Upper lobe of left lung (tissue), 6 donors: Measurements from ENCODE around the gene ZC2HC1C. TPM values are rescaled to one million over a fixed set of nuclear protein-coding genes. Genes with fewer than 3 reads are reported as not detected.

Experiments used
- ATAC-seq, 2 donors: fragments of 200-7000 bp; cut with Tn5 transposase; one replicate each; pipeline ENCODE4 v1.9.1; 2022; ENCODE audit warnings: mild to moderate bottlenecking in 2 of 2, moderate library complexity in 2 of 2; ENCODE audit not compliant: low FRiP score in 2 of 2
- DNase-seq, 2 donors: peaks; one replicate each; pipeline ENCODE4 v3.0.0-alpha.2; 2019 to 2020
- H3K27ac ChIP-seq, 4 donors: fragments of 200-600 bp; sonication (generic); one replicate each; pipeline ENCODE4 v1.5.1; 2016 to 2019
- H3K27me3 ChIP-seq, 4 donors: fragments of 200-600 bp; sonication (generic); one replicate each; pipeline ENCODE4 v1.5.1; 2017 to 2019
- H3K36me3 ChIP-seq, 4 donors: fragments of 200-600 bp; sonication (generic); one replicate each; pipeline ENCODE4 v1.5.1; 2016 to 2019
- H3K4me1 ChIP-seq, 4 donors: fragments of 200-600 bp; sonication (generic); one replicate each; pipeline ENCODE4 v1.5.1; 2018 to 2019
- H3K4me3 ChIP-seq, 4 donors: fragments of 200-600 bp; sonication (generic); one replicate each; pipeline ENCODE4 v1.5.1; 2017 to 2019; ENCODE audit warnings: mild to moderate bottlenecking in 2 of 4, moderate library complexity in 1 of 4
- H3K9me3 ChIP-seq, 4 donors: fragments of 200-600 bp; sonication (generic); one replicate each; pipeline ENCODE4 v1.5.1; 2018 to 2019
- EP300 ChIP-seq, 4 donors: sonication (generic); formaldehyde crosslinking; IDR thresholded peaks; one replicate each; pipeline ENCODE4 v1.5.1; 2017; ENCODE audit warnings: antibody characterized with exemption in 4 of 4, control low read depth in 2 of 4
- POLR2A ChIP-seq, 4 donors: fragments of 450-650 bp; IDR thresholded peaks; one replicate each; pipeline ENCODE4 v1.5.1; 2016 to 2017; ENCODE audit warnings: antibody characterized with exemption in 4 of 4, mild to moderate bottlenecking in 2 of 4
- POLR2AphosphoS5 ChIP-seq, 2 donors: sonication (generic); formaldehyde crosslinking; IDR thresholded peaks; one replicate each; pipeline ENCODE4 v1.5.1; 2017; ENCODE audit warnings: antibody characterized with exemption in 2 of 2
- WGBS, 2 donors: methylation state at CpG; one replicate each; pipeline ENCODE4 v1.1.5; 2017 to 2018; 5-methylcytosine and 5-hydroxymethylcytosine counted together
- total RNA-seq, 6 donors: library from RNA; depleted of rRNA in 4 of 6; stranded (reverse); fragments of >200 nt in 4 of 6; gene quantifications; one replicate each; pipeline versions ENCODE4 v1.1.0 to v1.2.1, GENCODE V29; 2016 to 2021
- TF ChIP-seq, protein P1 (sequence below), 6 experiments: fragments of 450-650 bp in 4 of 6; fragments of 200-600 bp in 2 of 6; sonication (generic) in 2 of 6; IDR thresholded peaks; one replicate each; pipeline ENCODE4 v1.5.1; 2016 to 2019; ENCODE audit warnings: antibody characterized with exemption in 6 of 6
- donor health status: DM: no; HTN: no; CAD: no; lungs with moderate emphysema.
- donor health status: DM: no; HTN: yes; CAD: no; lungs with severe emphysema.

ZC2HC1C gene, protein sequence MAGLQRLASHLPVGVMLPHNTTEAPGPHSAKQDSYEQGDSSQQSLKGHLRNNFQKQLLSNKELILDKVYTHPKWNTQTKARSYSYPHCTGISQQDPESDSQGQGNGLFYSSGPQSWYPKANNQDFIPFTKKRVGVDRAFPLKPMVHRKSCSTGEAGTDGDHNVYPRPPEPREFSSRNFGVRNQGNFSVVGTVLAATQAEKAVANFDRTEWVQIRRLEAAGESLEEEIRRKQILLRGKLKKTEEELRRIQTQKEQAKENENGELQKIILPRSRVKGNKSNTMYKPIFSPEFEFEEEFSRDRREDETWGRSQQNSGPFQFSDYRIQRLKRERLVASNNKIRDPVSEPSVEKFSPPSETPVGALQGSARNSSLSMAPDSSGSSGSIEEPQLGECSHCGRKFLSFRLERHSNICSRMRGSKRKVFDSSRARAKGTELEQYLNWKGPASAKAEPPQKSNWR
- total RNA-seq = 10 to 100 TPM in 3 of 6 donors, 1 to 10 TPM in 3; 3.2 to 21.0 (median 9.7) TPM

DNA sequence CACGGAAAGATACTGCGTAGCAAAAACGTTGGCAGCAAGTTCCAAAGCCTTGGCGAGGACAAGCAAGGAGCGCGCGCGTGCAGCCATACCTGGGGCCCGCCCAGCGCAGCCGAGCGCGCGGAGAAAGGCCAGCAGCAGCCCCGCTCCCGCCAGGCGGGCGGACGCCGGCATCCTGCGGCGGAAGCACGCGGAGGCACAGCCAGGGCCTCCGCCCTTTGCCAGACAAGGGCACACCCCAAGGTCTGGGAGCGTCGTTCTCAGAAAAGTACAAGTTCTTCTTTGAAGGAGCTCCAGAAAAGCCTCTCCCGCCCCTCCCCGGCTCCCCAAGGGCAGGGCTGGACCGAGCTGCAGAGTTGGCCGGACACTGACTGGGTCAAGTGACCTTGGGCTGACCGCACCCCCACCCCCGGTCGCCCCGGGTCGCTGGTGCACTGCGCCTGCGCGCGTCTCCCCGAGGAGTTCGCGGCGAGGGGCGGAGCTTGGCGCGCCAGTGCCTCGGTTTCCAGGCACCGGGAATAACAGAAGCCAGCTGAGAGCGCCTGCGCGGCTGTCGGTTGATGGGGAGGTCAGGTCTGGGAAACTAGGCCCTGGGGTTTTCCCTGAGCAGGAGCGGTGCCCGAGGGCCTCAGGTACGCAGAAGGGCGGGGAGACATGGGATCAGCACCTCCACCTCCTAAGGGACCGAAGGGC is at the start of gene ZC2HC1C:
Gene ZC2HC1C (plus strand): TSS at position 521 of the 690 bp plus-strand sequence. CDS start 933 bp downstream, outside the sequence.
- H3K9me3 ChIP-seq = no peaks in the 10 kb centered on the region
- ATAC-seq (peak; percentile 96), DNase-seq (peak; percentile 96 to 99)
- peak within 1 kb of the TSS; percentile 35 to 58 (median 50) for H3K4me3 ChIP-seq
- peak within 1 kb of the TSS; percentile 83 to 90 (median 90) for H3K27ac ChIP-seq
- peak in 2 of 4 donors; percentile 79 to 88 for TF ChIP-seq EP300 (IDR thresholded peaks at IDR 0.05)
- TF ChIP-seq POLR2AphosphoS5 (IDR thresholded peaks at IDR 0.05) = peak; percentile 64 to 78
- peak in 3 of 4 donors; percentile 48 to 77 (median 71) for TF ChIP-seq POLR2A (IDR thresholded peaks at IDR 0.05)
- TF ChIP-seq, protein P1, sequence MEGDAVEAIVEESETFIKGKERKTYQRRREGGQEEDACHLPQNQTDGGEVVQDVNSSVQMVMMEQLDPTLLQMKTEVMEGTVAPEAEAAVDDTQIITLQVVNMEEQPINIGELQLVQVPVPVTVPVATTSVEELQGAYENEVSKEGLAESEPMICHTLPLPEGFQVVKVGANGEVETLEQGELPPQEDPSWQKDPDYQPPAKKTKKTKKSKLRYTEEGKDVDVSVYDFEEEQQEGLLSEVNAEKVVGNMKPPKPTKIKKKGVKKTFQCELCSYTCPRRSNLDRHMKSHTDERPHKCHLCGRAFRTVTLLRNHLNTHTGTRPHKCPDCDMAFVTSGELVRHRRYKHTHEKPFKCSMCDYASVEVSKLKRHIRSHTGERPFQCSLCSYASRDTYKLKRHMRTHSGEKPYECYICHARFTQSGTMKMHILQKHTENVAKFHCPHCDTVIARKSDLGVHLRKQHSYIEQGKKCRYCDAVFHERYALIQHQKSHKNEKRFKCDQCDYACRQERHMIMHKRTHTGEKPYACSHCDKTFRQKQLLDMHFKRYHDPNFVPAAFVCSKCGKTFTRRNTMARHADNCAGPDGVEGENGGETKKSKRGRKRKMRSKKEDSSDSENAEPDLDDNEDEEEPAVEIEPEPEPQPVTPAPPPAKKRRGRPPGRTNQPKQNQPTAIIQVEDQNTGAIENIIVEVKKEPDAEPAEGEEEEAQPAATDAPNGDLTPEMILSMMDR (IDR thresholded peaks at IDR 0.05) = peak in 2 of 6 experiments; percentile 14 to 24
- H3K36me3 ChIP-seq = no peaks in the 10 kb centered on the region
- H3K27me3 ChIP-seq = no peaks in the 10 kb centered on the region
- peaks cover 20 to 37% (median 23%) of the 10 kb centered on the region in 4 donors for H3K4me1 ChIP-seq
- 1 to 6% methylated on average over 27 to 47 of the region's 58 CpGs for WGBS, 2 donors

DNA sequence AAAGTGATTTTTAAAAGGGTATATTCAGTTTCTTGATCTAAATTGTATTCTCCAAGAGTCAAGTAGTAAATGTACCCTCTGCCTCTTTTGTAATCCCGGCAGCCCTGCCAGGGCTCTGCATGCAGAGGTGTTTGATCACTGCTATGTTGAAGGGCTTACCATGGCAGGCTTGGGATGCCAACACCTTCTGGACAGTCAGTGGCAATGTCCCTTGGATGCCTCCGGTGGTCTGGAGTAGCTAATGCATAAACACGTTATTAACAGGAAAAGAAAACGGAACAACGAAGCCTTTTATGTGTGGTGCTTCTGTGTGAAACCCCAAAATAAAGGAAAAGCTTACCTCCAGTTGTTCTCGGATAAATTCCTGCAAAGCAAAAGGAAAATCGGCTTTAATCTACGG is 46.8 kb upstream of the ZC2HC1C start:
- H3K4me3 ChIP-seq = no peak overlapping the region
- peaks cover 0 to 17% (median 10%) of the 10 kb centered on the region in 4 donors for H3K4me1 ChIP-seq
- 72 to 77% methylated on average over 8 of the region's 8 CpGs for WGBS, 2 donors
- no peaks in the 10 kb centered on the region for H3K27me3 ChIP-seq
- peaks cover 23 to 79% (median 34%) of the 10 kb centered on the region in 4 donors for H3K36me3 ChIP-seq
- DNase-seq (peak in 1 of 2 donors; percentile 21), ATAC-seq (no peak)
- no peaks in the 10 kb centered on the region for H3K9me3 ChIP-seq
- H3K27ac ChIP-seq = no peak overlapping the region
- TF ChIP-seq EP300 (IDR thresholded peaks at IDR 0.05) (no peak), POLR2AphosphoS5 (IDR thresholded peaks at IDR 0.05) (no peak)
- TF ChIP-seq, protein P1 (IDR thresholded peaks at IDR 0.05) = peak in 2 of 6 experiments; percentile 12 to 35

DNA sequence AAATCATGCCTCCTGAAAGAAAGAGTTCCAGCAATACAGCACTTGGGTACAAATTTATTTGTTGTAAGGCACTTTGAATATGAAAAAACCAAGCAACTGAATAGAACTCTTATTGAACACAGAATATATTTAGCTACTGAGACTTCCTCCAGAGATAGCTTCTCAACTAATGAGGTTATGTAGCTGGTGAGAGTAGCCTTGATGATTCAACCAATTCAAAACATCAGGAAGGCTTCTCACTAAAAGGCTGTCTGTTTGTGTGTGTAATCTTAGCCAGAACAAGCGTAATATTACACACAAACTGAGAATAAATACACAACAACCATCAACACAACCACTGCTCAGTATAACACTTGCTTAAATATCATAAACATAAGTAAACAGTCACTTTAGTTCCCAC is 46.3 kb upstream of the ZC2HC1C start:
- Histone ChIP-seq H3K27ac (no peak overlapping the region), H3K9me3 (no peaks in the 10 kb centered on the region), H3K36me3 (peaks cover 19 to 77% (median 31%) of the 10 kb centered on the region in 4 donors), H3K4me1 (peaks cover 0 to 17% (median 10%) of the 10 kb centered on the region in 4 donors), H3K27me3 (no peaks in the 10 kb centered on the region), H3K4me3 (no peak overlapping the region)
- ATAC-seq (no peak), DNase-seq (no peak)
- TF ChIP-seq EP300 (IDR thresholded peaks at IDR 0.05) = no peak
- TF ChIP-seq POLR2AphosphoS5 (IDR thresholded peaks at IDR 0.05) = no peak
- no peak for TF ChIP-seq POLR2A (IDR thresholded peaks at IDR 0.05)
- 88 to 90% methylated on average over 1 of the region's 1 CpG for WGBS, 2 donors

DNA sequence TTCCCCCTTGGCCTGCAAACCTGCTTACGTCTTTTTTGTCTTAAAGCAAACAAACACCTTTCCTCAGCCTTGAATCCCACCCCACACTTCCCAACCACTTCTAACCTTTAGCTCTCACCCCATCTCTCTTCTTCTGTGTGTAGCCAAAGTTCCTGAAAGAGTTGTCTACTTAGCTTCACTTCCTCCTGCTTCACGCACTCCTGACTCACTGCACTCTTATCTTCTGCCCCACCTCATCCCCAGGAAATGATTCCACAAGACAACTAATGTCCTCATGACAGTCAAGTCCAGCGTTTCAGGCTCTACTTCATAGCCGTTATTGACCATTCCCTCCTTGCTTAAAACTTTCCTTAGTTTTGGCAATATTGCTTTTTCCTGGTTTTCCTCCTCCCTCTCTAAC is 44.4 kb upstream of the ZC2HC1C start:
- Histone ChIP-seq H3K4me3 (no peak overlapping the region), H3K36me3 (peaks cover 12 to 75% (median 26%) of the 10 kb centered on the region in 4 donors), H3K27ac (peak overlapping the region; percentile 9 to 81 (median 60)), H3K27me3 (no peaks in the 10 kb centered on the region), H3K9me3 (no peaks in the 10 kb centered on the region), H3K4me1 (peaks cover 0 to 17% (median 10%) of the 10 kb centered on the region in 4 donors)
- DNase-seq (peak in 1 of 2 donors; percentile 40), ATAC-seq (peak in 1 of 2 donors; percentile 50)
- TF ChIP-seq POLR2AphosphoS5 (IDR thresholded peaks at IDR 0.05) = peak; percentile 36 to 61
- TF ChIP-seq, protein P1 (IDR thresholded peaks at IDR 0.05) = no peak
- TF ChIP-seq POLR2A (IDR thresholded peaks at IDR 0.05) = no peak
- TF ChIP-seq EP300 (IDR thresholded peaks at IDR 0.05) = peak in 2 of 4 donors; percentile 17 to 79
- 50 to 59% methylated on average over 4 of the region's 4 CpGs for WGBS, 2 donors

DNA sequence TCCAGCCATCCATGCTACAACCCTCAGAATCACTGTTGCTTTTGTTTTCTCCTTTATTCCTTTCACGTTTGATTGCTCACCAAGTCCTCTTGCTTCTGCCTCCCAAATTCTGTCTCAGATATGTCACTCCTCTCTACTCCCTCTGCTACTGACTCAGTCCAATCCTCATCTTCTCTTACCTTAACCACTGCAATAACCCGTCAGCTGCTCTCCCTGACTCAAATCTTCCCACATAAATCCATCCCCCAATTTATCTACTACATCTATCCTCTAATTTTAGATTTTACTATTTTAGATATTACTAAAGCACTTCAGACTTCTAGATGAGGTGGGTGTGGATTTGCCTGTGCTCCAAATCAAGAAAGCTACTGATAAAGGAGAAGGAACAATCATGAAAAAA is 43.6 kb upstream of the ZC2HC1C start:
- TF ChIP-seq POLR2AphosphoS5 (IDR thresholded peaks at IDR 0.05) (no peak), POLR2A (IDR thresholded peaks at IDR 0.05) (no peak), EP300 (IDR thresholded peaks at IDR 0.05) (no peak)
- TF ChIP-seq, protein P1 (IDR thresholded peaks at IDR 0.05) = no peak
- Histone ChIP-seq H3K27me3 (no peaks in the 10 kb centered on the region), H3K4me1 (peaks cover 0 to 17% (median 10%) of the 10 kb centered on the region in 4 donors), H3K9me3 (no peaks in the 10 kb centered on the region), H3K4me3 (no peak overlapping the region), H3K36me3 (peaks cover 5 to 74% (median 21%) of the 10 kb centered on the region in 4 donors), H3K27ac (peak overlapping the region; percentile 9 to 81 (median 55))
- 96 to 98% methylated on average over 2 of the region's 2 CpGs for WGBS, 2 donors
- ATAC-seq (no peak), DNase-seq (no peak)
